Activated T-helper 1 cell treated with Interleukin-2 at 50 U/mL for 16 hours (primary cell): Measurements from ENCODE around the gene PRKCB.

ENCODE experiments used
- DNase-seq: peaks from one replicate; pipeline ENCODE4 v3.0.0-alpha.2; 2020; ENCODE audit warnings: low read depth

PRKCB gene

GRCh38 chr16:23866621-23867020 lies 30.8 kb downstream of the PRKCB start:
- no peak for DNase-seq

GRCh38 chr16:23867566-23867965 lies 31.8 kb downstream of the PRKCB start:
- no peak for DNase-seq

GRCh38 chr16:23868136-23868535 lies 32.4 kb downstream of the PRKCB start:
- DNase-seq = no peak

GRCh38 chr16:23869052-23869451 lies 33.3 kb downstream of the PRKCB start:
- no peak for DNase-seq

- no peak for DNase-seq
Measured at GRCh38 chr16:23871924-23872323, 36.1 kb downstream of the PRKCB start.

- DNase-seq = no peak
Measured at GRCh38 chr16:23874613-23875294, 39.0 kb downstream of the PRKCB start.

GRCh38 chr16:23876256-23876896 lies 40.6 kb downstream of the PRKCB start:
- no peak for DNase-seq

GRCh38 chr16:23877107-23878070 lies 41.6 kb downstream of the PRKCB start:
- DNase-seq = no peak

GRCh38 chr16:23879735-23880373 lies 44.1 kb downstream of the PRKCB start:
- no peak for DNase-seq

GRCh38 chr16:23889189-23889588 lies 53.4 kb downstream of the PRKCB start:
- DNase-seq = no peak

- no peak for DNase-seq
Measured at GRCh38 chr16:23893986-23894385, 58.2 kb downstream of the PRKCB start.

- no peak for DNase-seq
Measured at GRCh38 chr16:23895052-23895451, 59.3 kb downstream of the PRKCB start.

- DNase-seq = no peak
Measured at GRCh38 chr16:23896832-23897821, 61.3 kb downstream of the PRKCB start.

GRCh38 chr16:23898682-23899430 lies 63.1 kb downstream of the PRKCB start:
- no peak for DNase-seq

GRCh38 chr16:23899869-23900268 lies 64.1 kb downstream of the PRKCB start:
- no peak for DNase-seq

- no peak for DNase-seq
Measured at GRCh38 chr16:23900480-23901177, 64.8 kb downstream of the PRKCB start.

- DNase-seq = no peak
Measured at GRCh38 chr16:23901178-23902033, 65.6 kb downstream of the PRKCB start.

GRCh38 chr16:23902034-23902747 lies 66.4 kb downstream of the PRKCB start:
- DNase-seq = no peak
